Upper lobe of right lung (tissue), 1 donor: ENCODE measurements around the gene ZNF862. TPM values are rescaled to one million over a fixed set of nuclear protein-coding genes. Genes with fewer than 3 reads are reported as not detected.

Experiments used
- ATAC-seq: fragments of 200-7000 bp; cut with Tn5 transposase; one replicate; pipeline ENCODE4 v1.9.1; 2020; ENCODE audit warnings: mild to moderate bottlenecking, moderate library complexity
- DNase-seq: peaks from one replicate; pipeline ENCODE4 v3.0.0-alpha.2; 2020
- H3K27ac ChIP-seq: fragments of 200-600 bp; one replicate; pipeline ENCODE4 v1.8.0; 2022
- H3K27me3 ChIP-seq: fragments of 200-600 bp; one replicate; pipeline ENCODE4 v1.8.0; 2022; ENCODE audit warnings: mild to moderate bottlenecking
- H3K36me3 ChIP-seq: fragments of 200-600 bp; one replicate; pipeline ENCODE4 v1.8.0; 2022
- H3K4me1 ChIP-seq: fragments of 200-600 bp; one replicate; pipeline ENCODE4 v1.8.0; 2022
- H3K4me3 ChIP-seq: fragments of 200-600 bp; one replicate; pipeline ENCODE4 v1.8.0; 2022; ENCODE audit warnings: mild to moderate bottlenecking
- H3K9me3 ChIP-seq: fragments of 200-600 bp; one replicate; pipeline ENCODE4 v1.8.0; 2022
- intact Hi-C: fragments of 100-400 bp; cut with DNase I; formaldehyde crosslinking; loops from one replicate; pipeline ENCODE4 v1.11.0; 2022
- total RNA-seq: library from RNA; stranded (reverse); fragmentation: NEBNext Ultra II Directional; extraction: Animal tissue kit (Norgen Biotek cat#: 25700); gene quantifications from one replicate; pipeline ENCODE4 v1.2.1, GENCODE V29; 2021
- TF ChIP-seq, protein P1 (sequence below): fragments of 200-600 bp; IDR thresholded peaks from one replicate; pipeline ENCODE4 v1.8.0; 2022; ENCODE audit warnings: antibody characterized with exemption
- donor health status: DM: no; HTN: yes; CAD: no; lungs with severe emphysema.

ZNF862 gene
- total RNA-seq, 1 donor from 2014 or later, result 14.6 TPM

DNA sequence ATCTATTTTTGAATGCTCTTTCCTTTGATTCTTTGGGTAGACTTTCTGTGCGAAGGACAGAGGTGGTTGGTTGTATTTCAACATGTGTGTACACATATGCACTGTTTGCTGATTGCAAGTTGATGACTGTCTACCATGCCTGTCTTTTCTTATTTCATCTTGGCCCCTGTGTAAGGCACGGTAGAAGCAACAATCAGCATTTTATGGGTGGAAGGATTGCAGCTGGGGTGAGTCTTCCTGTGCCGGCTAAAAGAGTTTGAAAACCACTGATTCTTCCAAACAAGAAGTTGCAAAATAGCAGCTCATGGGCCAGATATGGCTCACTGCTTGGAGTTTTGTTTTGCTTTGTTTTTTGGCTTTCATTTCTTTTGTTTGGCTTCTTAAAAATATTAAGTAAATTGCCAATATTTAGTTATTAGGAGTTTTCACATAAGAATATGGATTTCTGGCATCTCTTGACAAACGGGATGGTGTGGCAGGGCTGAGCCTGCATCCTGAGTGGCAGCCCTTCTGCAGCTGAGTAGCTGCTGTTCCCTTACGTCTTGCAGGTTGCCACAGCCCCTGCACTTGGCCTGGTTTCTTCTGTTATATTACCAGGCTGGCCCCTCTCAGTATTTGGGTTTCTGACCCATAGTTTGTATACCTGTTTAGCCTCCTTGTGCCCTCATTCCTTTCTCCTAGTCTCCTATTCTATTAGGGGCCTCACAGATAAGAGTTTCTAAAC is 7.2 kb downstream of the ZNF862 start:
- H3K27me3 ChIP-seq, result no peaks in the 10 kb centered on the region
- H3K36me3 ChIP-seq, result peaks cover 14% of the 10 kb centered on the region
- peak overlapping the region; percentile 13 for H3K27ac ChIP-seq
- H3K9me3 ChIP-seq, result no peaks in the 10 kb centered on the region
- TF ChIP-seq, protein P1, sequence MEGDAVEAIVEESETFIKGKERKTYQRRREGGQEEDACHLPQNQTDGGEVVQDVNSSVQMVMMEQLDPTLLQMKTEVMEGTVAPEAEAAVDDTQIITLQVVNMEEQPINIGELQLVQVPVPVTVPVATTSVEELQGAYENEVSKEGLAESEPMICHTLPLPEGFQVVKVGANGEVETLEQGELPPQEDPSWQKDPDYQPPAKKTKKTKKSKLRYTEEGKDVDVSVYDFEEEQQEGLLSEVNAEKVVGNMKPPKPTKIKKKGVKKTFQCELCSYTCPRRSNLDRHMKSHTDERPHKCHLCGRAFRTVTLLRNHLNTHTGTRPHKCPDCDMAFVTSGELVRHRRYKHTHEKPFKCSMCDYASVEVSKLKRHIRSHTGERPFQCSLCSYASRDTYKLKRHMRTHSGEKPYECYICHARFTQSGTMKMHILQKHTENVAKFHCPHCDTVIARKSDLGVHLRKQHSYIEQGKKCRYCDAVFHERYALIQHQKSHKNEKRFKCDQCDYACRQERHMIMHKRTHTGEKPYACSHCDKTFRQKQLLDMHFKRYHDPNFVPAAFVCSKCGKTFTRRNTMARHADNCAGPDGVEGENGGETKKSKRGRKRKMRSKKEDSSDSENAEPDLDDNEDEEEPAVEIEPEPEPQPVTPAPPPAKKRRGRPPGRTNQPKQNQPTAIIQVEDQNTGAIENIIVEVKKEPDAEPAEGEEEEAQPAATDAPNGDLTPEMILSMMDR, result no peak
- intact Hi-C loops, result no loop called here
- no peaks in the 10 kb centered on the region for H3K4me1 ChIP-seq
- no peak for ATAC-seq
- no peak overlapping the region for H3K4me3 ChIP-seq
- no peak for DNase-seq

DNA sequence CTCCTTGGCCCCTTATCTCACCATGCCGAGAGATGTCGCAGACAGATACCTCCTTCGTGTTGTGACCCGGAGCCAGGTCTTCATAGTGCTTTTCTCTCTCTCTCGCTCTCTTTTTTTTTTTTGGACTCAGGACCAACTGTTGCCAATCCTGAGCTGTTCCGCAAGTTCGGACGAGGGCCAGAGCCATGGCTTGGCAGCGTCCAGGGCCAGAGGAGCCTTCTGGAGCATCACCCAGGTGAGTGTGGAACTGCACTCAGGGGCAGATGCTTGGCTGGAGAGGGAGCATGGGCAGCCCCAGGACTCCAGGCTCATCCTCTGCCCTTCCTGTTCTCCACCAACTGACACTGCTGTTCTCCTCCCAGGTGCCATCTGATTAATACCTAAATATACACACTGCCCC is 7.8 kb downstream of the ZNF862 start:
- TF ChIP-seq, protein P1, result no peak
- H3K36me3 ChIP-seq, result peaks cover 14% of the 10 kb centered on the region
- H3K9me3 ChIP-seq, result no peaks in the 10 kb centered on the region
- H3K4me1 ChIP-seq, result no peaks in the 10 kb centered on the region
- intact Hi-C loops, result no loop called here
- ATAC-seq (no peak), DNase-seq (no peak)
- no peaks in the 10 kb centered on the region for H3K27me3 ChIP-seq
- no peak overlapping the region for H3K4me3 ChIP-seq
- peak overlapping the region; percentile 13 for H3K27ac ChIP-seq

DNA sequence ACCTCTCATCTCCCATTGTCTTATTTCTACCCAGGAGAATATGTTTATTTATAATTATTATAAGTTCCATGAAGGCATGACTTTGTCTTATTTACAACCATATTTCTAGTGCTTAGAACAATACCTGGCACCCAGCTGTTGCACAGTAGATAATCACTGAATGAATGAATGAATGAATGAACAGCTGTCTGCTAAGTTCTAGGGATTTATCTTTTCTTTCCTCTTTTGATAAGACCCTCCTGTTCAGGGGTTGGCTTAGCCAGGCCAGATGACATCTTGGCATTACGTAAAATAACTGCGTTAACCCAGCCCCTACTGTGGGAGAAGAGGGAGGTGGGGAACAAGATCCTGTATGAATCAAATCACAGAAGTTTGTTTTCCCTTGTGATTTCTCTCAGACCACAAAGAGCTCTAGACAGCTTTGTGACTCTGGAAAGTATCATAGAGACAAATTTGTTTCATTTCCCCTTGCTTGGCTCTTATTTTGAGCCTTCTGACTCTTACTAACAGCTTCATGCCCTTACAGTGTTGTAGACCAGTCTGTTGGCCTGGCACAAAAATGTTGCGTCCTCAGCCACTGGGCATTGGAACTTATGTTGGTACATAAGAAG is 8.4 kb downstream of the ZNF862 start:
- intact Hi-C loops, result no loop called here
- Histone ChIP-seq H3K27ac (peak overlapping the region; percentile 11), H3K9me3 (no peaks in the 10 kb centered on the region), H3K27me3 (no peaks in the 10 kb centered on the region), H3K4me3 (no peak overlapping the region), H3K4me1 (no peaks in the 10 kb centered on the region), H3K36me3 (peaks cover 14% of the 10 kb centered on the region)
- ATAC-seq, result no peak
- TF ChIP-seq, protein P1, result no peak
- no peak for DNase-seq

DNA sequence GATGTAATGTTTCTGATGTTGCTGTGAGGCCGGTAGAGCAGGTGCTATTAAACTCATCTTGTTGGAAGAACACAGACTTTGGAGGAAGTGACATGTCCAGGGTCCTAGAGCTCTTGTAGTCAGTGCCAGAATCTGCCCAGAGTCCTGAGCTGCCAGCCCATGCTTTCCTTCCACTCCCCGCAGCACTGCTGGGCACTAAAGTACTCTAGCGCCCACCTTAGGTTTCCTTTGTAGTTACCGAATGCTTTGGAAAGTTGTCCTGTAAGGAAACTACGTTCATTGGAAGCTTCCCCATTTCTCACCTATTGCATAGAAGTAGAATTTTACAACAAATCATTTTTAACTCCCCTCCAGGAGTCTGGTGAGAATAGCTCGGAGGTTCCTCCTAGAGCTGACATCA is 11.0 kb downstream of the ZNF862 start:
- Histone ChIP-seq H3K27me3 (no peaks in the 10 kb centered on the region), H3K9me3 (no peaks in the 10 kb centered on the region), H3K27ac (no peak overlapping the region), H3K4me3 (no peak overlapping the region), H3K36me3 (peaks cover 14% of the 10 kb centered on the region), H3K4me1 (no peaks in the 10 kb centered on the region)
- intact Hi-C loops, result no loop called here
- TF ChIP-seq, protein P1, result no peak
- DNase-seq, result no peak
- ATAC-seq, result no peak

DNA sequence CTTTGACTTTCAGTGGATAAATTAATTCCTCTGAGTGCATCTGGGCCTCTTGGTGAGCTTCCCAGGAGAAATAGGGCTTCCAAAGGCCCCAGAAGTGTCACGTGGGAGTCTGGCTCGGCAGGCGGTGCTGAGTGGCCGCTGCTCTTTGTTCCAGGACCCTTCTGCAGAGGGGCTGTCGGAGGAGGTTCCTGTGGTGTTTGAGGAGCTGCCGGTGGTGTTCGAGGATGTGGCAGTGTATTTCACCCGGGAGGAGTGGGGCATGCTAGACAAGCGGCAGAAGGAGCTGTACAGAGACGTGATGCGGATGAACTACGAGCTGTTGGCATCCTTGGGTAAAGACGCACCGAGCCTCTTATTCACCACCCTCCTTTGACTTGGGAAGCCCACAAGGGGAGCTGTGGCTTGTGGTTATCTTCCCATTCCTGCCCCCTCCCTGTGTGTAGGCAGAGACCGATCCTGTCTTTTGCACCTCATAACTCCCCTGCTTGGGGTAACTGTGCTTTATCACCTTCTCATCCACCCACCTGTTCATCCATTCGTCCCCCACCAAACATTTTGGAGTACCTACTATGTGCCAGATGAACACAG is 11.9 kb downstream of the ZNF862 start:
- DNase-seq (peak; percentile 21), ATAC-seq (no peak)
- Histone ChIP-seq H3K4me1 (peaks cover 7% of the 10 kb centered on the region), H3K36me3 (peaks cover 14% of the 10 kb centered on the region), H3K27me3 (no peaks in the 10 kb centered on the region), H3K9me3 (no peaks in the 10 kb centered on the region), H3K27ac (no peak overlapping the region), H3K4me3 (no peak overlapping the region)
- intact Hi-C loops, result no loop called here
- TF ChIP-seq, protein P1, result no peak
